Endothelial cell of umbilical vein (primary cell): Measurements from ENCODE around the gene PUS1.

Source experiments
- CTCF ChIP-seq, 2 donors: IDR thresholded peaks; 1 replicate in 1 of 2; 2 replicates in 1 of 2; pipeline ENCODE4 v1.5.1; 2011; ENCODE audit warnings: low read length in 2 of 2, mild to moderate bottlenecking in 2 of 2, moderate library complexity in 2 of 2, control low read depth in 1 of 2, inconsistent platforms in 1 of 2, low read depth in 1 of 2; ENCODE audit not compliant: insufficient read depth in 1 of 2; ENCODE audit errors: extremely low read depth in 1 of 2
- EZH2 ChIP-seq: IDR thresholded peaks from 2 replicates; pipeline ENCODE4 v1.6.1; 2012; ENCODE audit warnings: borderline replicate concordance, low read depth, mild to moderate bottlenecking, moderate library complexity, low read length, inconsistent platforms; ENCODE audit not compliant: severe bottlenecking
- JUN ChIP-seq: IDR thresholded peaks from 2 replicates; pipeline ENCODE4 v1.6.1; 2011; ENCODE audit warnings: borderline replicate concordance, low read depth; ENCODE audit not compliant: insufficient read length, insufficient read depth
- MAX ChIP-seq: IDR thresholded peaks from 2 replicates; pipeline ENCODE4 v1.6.1; 2011; ENCODE audit not compliant: insufficient read depth, insufficient read length
- MYC ChIP-seq: IDR thresholded peaks from one replicate; pipeline ENCODE4 v1.6.1; 2011; ENCODE audit warnings: mild to moderate bottlenecking, low read depth, low read length
- POLR2A ChIP-seq: IDR thresholded peaks from 2 replicates; pipeline ENCODE4 v1.6.1; 2012; ENCODE audit warnings: low read depth, mild to moderate bottlenecking, control low read depth, low read length
- POLR2AphosphoS5 ChIP-seq: IDR thresholded peaks from 2 replicates; pipeline ENCODE4 v1.6.1; 2012; ENCODE audit warnings: low read depth, mild to moderate bottlenecking, control low read depth, low read length, moderate library complexity; ENCODE audit not compliant: insufficient read depth

- TF ChIP-seq CTCF (IDR thresholded peaks at IDR 0.05; ENCODE audit: extremely low read depth in 1 of 2, insufficient read depth in 1 of 2, low read depth in 1 of 2, low read length in 2 of 2): no peak
- TF ChIP-seq JUN: no peak
- no peak for TF ChIP-seq POLR2AphosphoS5
- no peak for TF ChIP-seq POLR2A
- no peak for TF ChIP-seq EZH2
- no peak for TF ChIP-seq MYC
- TF ChIP-seq MAX: no peak
Observed at GRCh38 chr12:131900397-131900796, 28.7 kb upstream of the PUS1 start.
